HEK293 (cell line): ENCODE data around the gene RHOT2.
A peak's percentile ranks its signal among the peaks of the same experiment; 100 is the strongest.

Experiments used
- CTCF ChIA-PET: fragments of 350-600 bp; formaldehyde crosslinking; extraction: SDS; loops from one replicate; lab custom pipeline; 2021; ENCODE audit warnings: antibody characterized with exemption; lab: Yijun Ruan, JAX
- POLR2A ChIA-PET: fragments of 300-600 bp; formaldehyde crosslinking; extraction: SDS; loops from one replicate; lab custom pipeline; 2020; ENCODE audit warnings: antibody characterized with exemption, inconsistent platforms; lab: Yijun Ruan, JAX
- H3K27ac ChIP-seq: fragments of 200-500 bp; sonication (Bioruptor generic); 2 replicates; pipeline ENCODE4 v1.5.1; 2014; ENCODE audit warnings: low read depth, low read length, control low read depth, inconsistent platforms; ENCODE audit errors: extremely low read depth
- H3K36me3 ChIP-seq, 2 experiments: fragments of 200-500 bp in 1 of 2; sonication (Bioruptor generic) in 1 of 2; 1 replicate in 1 of 2; 2 replicates in 1 of 2; pipeline ENCODE4 v1.5.1; 2014 to 2017; ENCODE audit warnings: inconsistent platforms in 2 of 2, low read length in 2 of 2; ENCODE audit not compliant: control insufficient read depth in 2 of 2, insufficient read depth in 1 of 2
- H3K4me1 ChIP-seq: fragments of 200-500 bp; sonication (Bioruptor generic); 2 replicates; pipeline ENCODE4 v1.5.1; 2014; ENCODE audit warnings: mild to moderate bottlenecking, low read length, inconsistent platforms; ENCODE audit not compliant: control insufficient read depth, insufficient read depth
- H3K4me3 ChIP-seq: 2 replicates; pipeline ENCODE4 v1.5.1; 2011; ENCODE audit warnings: low read depth, mild to moderate bottlenecking, control low read depth, low read length, moderate library complexity
- H3K9me3 ChIP-seq: fragments of 200-500 bp; sonication (Bioruptor generic); 2 replicates; pipeline ENCODE4 v1.5.1; 2014; ENCODE audit warnings: low read depth, low read length, inconsistent platforms; ENCODE audit not compliant: control insufficient read depth, insufficient read depth
- KLF9 ChIP-seq: fragments of 450-650 bp; formaldehyde crosslinking; IDR thresholded peaks from 2 replicates; pipeline ENCODE4 v1.5.1; 2016; ENCODE audit warnings: missing biosample characterization, missing genetic modification characterization, low read depth
- MEIS1 ChIP-seq: sonication (generic); formaldehyde crosslinking; IDR thresholded peaks from 2 replicates; pipeline ENCODE4 v1.8.1; 2022; ENCODE audit warnings: missing genetic modification reagents, mild to moderate bottlenecking, borderline replicate concordance
- MYNN ChIP-seq: fragments of 450-650 bp; formaldehyde crosslinking; IDR thresholded peaks from 2 replicates; pipeline ENCODE4 v1.5.1; 2016; ENCODE audit warnings: missing biosample characterization, missing genetic modification characterization, borderline replicate concordance
- SP2 ChIP-seq: fragments of 450-650 bp; formaldehyde crosslinking; IDR thresholded peaks from 2 replicates; pipeline ENCODE4 v1.5.1; 2016; ENCODE audit warnings: missing biosample characterization, missing genetic modification characterization
- ZNF121 ChIP-seq: fragments of 450-650 bp; formaldehyde crosslinking; IDR thresholded peaks from 2 replicates; pipeline ENCODE4 v1.5.1; 2016; ENCODE audit warnings: missing biosample characterization, missing genetic modification characterization
- ZNF239 ChIP-seq: fragments of 450-650 bp; formaldehyde crosslinking; IDR thresholded peaks from 2 replicates; pipeline ENCODE4 v1.5.1; 2016; ENCODE audit warnings: missing biosample characterization, missing genetic modification characterization
- ZNF37A ChIP-seq: fragments of 450-650 bp; IDR thresholded peaks from 2 replicates; pipeline ENCODE4 v1.5.1; 2018; ENCODE audit warnings: missing biosample characterization, missing genetic modification characterization
- ZNF404 ChIP-seq: fragments of 450-650 bp; formaldehyde crosslinking; IDR thresholded peaks from 2 replicates; pipeline ENCODE4 v1.5.1; 2017; ENCODE audit warnings: missing biosample characterization, missing genetic modification characterization
- ZNF416 ChIP-seq: fragments of 450-650 bp; formaldehyde crosslinking; IDR thresholded peaks from 2 replicates; pipeline ENCODE4 v1.5.1; 2016; ENCODE audit warnings: missing biosample characterization, missing genetic modification characterization
- ZNF600 ChIP-seq: fragments of 450-650 bp; formaldehyde crosslinking; IDR thresholded peaks from 2 replicates; pipeline ENCODE4 v1.5.1; 2016; ENCODE audit warnings: missing biosample characterization, missing genetic modification characterization
- ZNF654 ChIP-seq: fragments of 450-650 bp; formaldehyde crosslinking; IDR thresholded peaks from 2 replicates; pipeline ENCODE4 v1.5.1; 2016; ENCODE audit warnings: low read depth, missing biosample characterization, missing genetic modification characterization
- ZNF670 ChIP-seq: fragments of 450-650 bp; formaldehyde crosslinking; IDR thresholded peaks from 2 replicates; pipeline ENCODE4 v1.5.1; 2016; ENCODE audit warnings: missing biosample characterization, missing genetic modification characterization, low read depth
- ZNF843 ChIP-seq: fragments of 450-650 bp; formaldehyde crosslinking; IDR thresholded peaks from 2 replicates; pipeline ENCODE4 v1.5.1; 2016; ENCODE audit warnings: missing biosample characterization, missing genetic modification characterization
- TF ChIP-seq, protein P1 (sequence below): fragments of 450-650 bp; formaldehyde crosslinking; IDR thresholded peaks from 2 replicates; pipeline ENCODE4 v1.5.1; 2017; ENCODE audit warnings: missing biosample characterization, missing genetic modification characterization
- TF ChIP-seq, protein P2 (sequence below): fragments of 450-650 bp; formaldehyde crosslinking; IDR thresholded peaks from 2 replicates; pipeline ENCODE4 v1.5.1; 2016; ENCODE audit warnings: missing biosample characterization, missing genetic modification characterization
- TF ChIP-seq, protein P3 (sequence below): fragments of 450-650 bp; formaldehyde crosslinking; IDR thresholded peaks from 2 replicates; pipeline ENCODE4 v1.5.0; 2017; ENCODE audit warnings: missing biosample characterization, missing genetic modification characterization, borderline replicate concordance
- TF ChIP-seq, protein P4 (sequence below): fragments of 450-650 bp; IDR thresholded peaks from 2 replicates; pipeline ENCODE4 v1.5.1; 2018; ENCODE audit warnings: missing biosample characterization, mild to moderate bottlenecking, missing genetic modification characterization
- TF ChIP-seq, protein P5 (sequence below): fragments of 450-650 bp; formaldehyde crosslinking; IDR thresholded peaks from 2 replicates; pipeline ENCODE4 v1.5.1; 2017; ENCODE audit warnings: missing biosample characterization, missing genetic modification characterization
- TF ChIP-seq, protein P6 (sequence below): fragments of 450-650 bp; formaldehyde crosslinking; IDR thresholded peaks from 2 replicates; pipeline ENCODE4 v1.5.1; 2016; ENCODE audit warnings: missing biosample characterization, missing genetic modification characterization

RHOT2 gene

DNA sequence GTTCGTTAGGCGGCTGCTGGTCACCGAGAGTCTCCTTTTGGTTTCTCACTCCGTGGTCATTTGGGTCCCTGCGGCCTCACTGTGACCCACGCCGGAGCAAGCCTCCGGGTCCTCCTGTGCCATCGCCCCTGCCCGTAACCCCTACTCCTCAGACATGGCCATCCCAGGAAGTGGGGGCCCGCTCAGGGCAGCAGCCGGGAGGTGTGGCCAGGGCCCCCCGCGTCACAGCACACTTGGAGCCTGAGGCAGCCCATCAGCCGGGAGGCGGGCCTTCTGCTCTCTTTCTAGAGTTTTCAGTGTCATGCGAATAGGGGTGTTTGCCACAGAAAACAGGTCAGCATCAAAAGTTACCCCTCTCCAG is 45.0 kb upstream of the RHOT2 start:
- no peak overlapping the region for H3K4me3 ChIP-seq
- H3K36me3 ChIP-seq, result no peaks in the 10 kb centered on the region
- no peaks in the 10 kb centered on the region for H3K9me3 ChIP-seq
- CTCF ChIA-PET, result no interaction called here
- no peaks in the 10 kb centered on the region; the same call in 1 of the 2 replicates for H3K4me1 ChIP-seq
- TF ChIP-seq KLF9 (tag by site-specific recombination) (no peak), ZNF239 (tag by site-specific recombination) (no peak), MEIS1 (CRISPR knock-in tag) (no peak), ZNF37A (no peak), ZNF121 (tag by site-specific recombination) (no peak), MYNN (tag by site-specific recombination) (no peak), ZNF670 (no peak), ZNF404 (tag by site-specific recombination) (no peak), ZNF654 (tag by site-specific recombination) (no peak), ZNF416 (no peak), ZNF843 (tag by site-specific recombination) (no peak)
- TF ChIP-seq, protein P1, sequence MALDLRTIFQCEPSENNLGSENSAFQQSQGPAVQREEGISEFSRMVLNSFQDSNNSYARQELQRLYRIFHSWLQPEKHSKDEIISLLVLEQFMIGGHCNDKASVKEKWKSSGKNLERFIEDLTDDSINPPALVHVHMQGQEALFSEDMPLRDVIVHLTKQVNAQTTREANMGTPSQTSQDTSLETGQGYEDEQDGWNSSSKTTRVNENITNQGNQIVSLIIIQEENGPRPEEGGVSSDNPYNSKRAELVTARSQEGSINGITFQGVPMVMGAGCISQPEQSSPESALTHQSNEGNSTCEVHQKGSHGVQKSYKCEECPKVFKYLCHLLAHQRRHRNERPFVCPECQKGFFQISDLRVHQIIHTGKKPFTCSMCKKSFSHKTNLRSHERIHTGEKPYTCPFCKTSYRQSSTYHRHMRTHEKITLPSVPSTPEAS (tag by site-specific recombination), result no peak
- TF ChIP-seq, protein P2, sequence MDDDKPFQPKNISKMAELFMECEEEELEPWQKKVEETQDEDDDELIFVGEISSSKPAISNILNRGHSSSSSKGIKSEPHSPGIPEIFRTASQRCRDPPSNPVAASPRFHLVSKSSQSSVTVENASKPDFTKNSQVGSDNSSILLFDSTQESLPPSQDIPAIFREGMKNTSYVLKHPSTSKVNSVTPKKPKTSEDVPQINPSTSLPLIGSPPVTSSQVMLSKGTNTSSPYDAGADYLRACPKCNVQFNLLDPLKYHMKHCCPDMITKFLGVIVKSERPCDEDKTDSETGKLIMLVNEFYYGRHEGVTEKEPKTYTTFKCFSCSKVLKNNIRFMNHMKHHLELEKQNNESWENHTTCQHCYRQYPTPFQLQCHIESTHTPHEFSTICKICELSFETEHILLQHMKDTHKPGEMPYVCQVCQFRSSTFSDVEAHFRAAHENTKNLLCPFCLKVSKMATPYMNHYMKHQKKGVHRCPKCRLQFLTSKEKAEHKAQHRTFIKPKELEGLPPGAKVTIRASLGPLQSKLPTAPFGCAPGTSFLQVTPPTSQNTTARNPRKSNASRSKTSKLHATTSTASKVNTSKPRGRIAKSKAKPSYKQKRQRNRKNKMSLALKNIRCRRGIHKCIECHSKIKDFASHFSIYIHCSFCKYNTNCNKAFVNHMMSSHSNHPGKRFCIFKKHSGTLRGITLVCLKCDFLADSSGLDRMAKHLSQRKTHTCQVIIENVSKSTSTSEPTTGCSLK (tag by site-specific recombination), result no peak
- TF ChIP-seq, protein P3, sequence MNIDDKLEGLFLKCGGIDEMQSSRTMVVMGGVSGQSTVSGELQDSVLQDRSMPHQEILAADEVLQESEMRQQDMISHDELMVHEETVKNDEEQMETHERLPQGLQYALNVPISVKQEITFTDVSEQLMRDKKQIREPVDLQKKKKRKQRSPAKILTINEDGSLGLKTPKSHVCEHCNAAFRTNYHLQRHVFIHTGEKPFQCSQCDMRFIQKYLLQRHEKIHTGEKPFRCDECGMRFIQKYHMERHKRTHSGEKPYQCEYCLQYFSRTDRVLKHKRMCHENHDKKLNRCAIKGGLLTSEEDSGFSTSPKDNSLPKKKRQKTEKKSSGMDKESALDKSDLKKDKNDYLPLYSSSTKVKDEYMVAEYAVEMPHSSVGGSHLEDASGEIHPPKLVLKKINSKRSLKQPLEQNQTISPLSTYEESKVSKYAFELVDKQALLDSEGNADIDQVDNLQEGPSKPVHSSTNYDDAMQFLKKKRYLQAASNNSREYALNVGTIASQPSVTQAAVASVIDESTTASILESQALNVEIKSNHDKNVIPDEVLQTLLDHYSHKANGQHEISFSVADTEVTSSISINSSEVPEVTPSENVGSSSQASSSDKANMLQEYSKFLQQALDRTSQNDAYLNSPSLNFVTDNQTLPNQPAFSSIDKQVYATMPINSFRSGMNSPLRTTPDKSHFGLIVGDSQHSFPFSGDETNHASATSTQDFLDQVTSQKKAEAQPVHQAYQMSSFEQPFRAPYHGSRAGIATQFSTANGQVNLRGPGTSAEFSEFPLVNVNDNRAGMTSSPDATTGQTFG (tag by site-specific recombination), result no peak
- TF ChIP-seq, protein P4, sequence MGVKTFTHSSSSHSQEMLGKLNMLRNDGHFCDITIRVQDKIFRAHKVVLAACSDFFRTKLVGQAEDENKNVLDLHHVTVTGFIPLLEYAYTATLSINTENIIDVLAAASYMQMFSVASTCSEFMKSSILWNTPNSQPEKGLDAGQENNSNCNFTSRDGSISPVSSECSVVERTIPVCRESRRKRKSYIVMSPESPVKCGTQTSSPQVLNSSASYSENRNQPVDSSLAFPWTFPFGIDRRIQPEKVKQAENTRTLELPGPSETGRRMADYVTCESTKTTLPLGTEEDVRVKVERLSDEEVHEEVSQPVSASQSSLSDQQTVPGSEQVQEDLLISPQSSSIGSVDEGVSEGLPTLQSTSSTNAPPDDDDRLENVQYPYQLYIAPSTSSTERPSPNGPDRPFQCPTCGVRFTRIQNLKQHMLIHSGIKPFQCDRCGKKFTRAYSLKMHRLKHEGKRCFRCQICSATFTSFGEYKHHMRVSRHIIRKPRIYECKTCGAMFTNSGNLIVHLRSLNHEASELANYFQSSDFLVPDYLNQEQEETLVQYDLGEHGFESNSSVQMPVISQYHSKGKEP (tag by site-specific recombination), result no peak
- POLR2A ChIA-PET, result no interaction called here
- H3K27ac ChIP-seq, result no peak overlapping the region

DNA sequence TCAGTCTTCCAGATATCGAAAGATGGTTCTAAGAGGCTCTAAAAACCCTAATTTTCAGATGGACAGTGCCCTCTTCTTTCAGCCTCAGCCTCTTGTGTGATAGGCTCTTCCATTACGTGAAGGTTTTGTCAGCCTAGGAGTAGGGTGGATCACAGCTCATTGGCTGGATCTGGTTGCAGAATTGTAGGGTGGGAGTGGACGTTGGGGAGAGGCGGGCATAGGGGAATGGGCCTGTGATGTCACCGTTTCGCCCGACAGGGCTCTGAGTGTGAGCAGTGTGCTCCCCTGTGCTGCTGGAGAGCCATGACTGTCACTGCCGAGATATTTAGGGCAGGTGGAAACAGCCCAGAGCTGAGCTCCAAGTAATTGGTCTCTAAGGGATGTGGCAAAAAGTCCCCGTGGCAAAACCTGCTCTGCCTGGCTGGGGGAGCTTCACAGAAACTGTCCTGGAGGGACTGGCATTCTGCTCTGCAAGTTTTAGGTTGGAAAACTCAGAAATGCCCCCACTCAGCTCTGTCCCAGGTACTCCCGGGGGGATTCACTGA is 43.3 kb upstream of the RHOT2 start:
- no peak overlapping the region for H3K27ac ChIP-seq
- ChIA-PET CTCF (interaction anchor here (0.6 to 1.3 kb wide), 5 partner anchors 24 to 123 kb away, joined by 3 to 4 read pairs (median 3); no protein-coding TSS in a partner anchor), POLR2A (interaction anchor here (0.6 to 1.4 kb wide), 4 partner anchors 9 to 747 kb away, joined by 3 to 5 read pairs (median 3); partner anchors contain the start of gene METTL26)

More for the DNA sequence above, 43.3 kb upstream of the RHOT2 start:
- TF ChIP-seq, protein P5, sequence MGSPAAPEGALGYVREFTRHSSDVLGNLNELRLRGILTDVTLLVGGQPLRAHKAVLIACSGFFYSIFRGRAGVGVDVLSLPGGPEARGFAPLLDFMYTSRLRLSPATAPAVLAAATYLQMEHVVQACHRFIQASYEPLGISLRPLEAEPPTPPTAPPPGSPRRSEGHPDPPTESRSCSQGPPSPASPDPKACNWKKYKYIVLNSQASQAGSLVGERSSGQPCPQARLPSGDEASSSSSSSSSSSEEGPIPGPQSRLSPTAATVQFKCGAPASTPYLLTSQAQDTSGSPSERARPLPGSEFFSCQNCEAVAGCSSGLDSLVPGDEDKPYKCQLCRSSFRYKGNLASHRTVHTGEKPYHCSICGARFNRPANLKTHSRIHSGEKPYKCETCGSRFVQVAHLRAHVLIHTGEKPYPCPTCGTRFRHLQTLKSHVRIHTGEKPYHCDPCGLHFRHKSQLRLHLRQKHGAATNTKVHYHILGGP, result no peak
- TF ChIP-seq, protein P6, sequence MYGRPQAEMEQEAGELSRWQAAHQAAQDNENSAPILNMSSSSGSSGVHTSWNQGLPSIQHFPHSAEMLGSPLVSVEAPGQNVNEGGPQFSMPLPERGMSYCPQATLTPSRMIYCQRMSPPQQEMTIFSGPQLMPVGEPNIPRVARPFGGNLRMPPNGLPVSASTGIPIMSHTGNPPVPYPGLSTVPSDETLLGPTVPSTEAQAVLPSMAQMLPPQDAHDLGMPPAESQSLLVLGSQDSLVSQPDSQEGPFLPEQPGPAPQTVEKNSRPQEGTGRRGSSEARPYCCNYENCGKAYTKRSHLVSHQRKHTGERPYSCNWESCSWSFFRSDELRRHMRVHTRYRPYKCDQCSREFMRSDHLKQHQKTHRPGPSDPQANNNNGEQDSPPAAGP (tag by site-specific recombination), result 0 out of 2 replicates have a peak, but pooled peaks have one; percentile 23
- TF ChIP-seq SP2 (peak; percentile 52; the same call in 1 of the 2 replicates), ZNF600 (tag by site-specific recombination) (0 out of 2 replicates have a peak, but pooled peaks have one; percentile 18)
- Histone ChIP-seq H3K9me3 (no peaks in the 10 kb centered on the region), H3K4me1 (no peaks in the 10 kb centered on the region; the same call in 1 of the 2 replicates), H3K36me3 (no peaks in the 10 kb centered on the region), H3K4me3 (no peak overlapping the region)
